ENCODE results near the gene PRDX5. TPM values are rescaled to one million over a fixed set of nuclear protein-coding genes. Genes with fewer than 3 reads are reported as not detected.

The PRDX5 gene
- total RNA-seq, 1 donor from 2014 or later, result 73.6 TPM

DNA sequence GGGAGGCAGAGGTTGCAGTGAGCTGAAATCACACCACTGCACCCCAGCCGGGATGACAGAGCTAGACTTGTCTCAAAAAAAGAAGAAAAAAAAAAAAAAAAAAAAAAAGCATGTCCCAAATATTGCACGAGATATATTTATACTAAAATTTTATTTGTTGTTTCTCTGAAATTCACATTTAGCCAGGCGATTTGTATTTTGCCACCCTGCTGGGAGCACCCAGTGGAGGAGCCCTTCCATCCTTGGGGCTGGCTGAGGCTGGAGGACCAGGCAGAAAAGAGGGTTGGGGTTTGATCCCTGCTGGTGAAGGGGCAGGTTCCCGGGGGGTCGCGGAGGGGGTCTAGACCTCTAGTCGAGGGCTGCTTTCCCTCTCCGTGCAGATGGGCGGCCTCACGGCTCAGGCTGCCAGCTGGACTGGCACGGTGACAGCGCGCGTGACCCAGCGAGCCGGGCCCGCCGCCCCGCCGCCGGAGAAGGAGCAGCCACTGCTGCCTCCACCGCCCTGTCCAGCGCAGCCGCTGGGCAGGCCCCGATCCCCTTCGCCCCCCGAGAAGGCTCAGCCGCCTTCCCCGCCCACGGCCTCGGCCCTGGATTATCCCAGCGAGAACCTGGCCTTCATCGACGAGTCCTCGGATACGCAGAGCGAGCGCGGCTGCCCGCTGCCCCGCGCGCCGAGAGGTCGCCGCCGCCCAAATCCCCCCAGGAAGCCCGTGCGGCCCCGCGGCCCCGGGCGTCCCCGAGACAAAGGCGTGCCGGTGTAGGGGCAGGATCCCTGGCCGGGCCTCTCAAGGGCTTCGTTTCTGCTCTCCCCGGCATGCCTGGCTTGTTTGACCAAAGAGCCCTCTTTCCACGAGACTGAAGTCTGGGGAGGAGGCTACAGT lies 18.7 kb upstream of the PRDX5 start:
- peak overlapping the region; percentile 53 for H3K4me3 Mint-ChIP-seq
- POLR2A ChIA-PET, result interaction anchor here (0.6 to 0.7 kb wide), 5 partner anchors 73 to 1277 kb away, joined by 3 to 13 read pairs (median 4); partner anchors contain the start of gene FERMT3
- DNase-seq, result peak; percentile 31
- no peaks in the 10 kb centered on the region for H3K36me3 Mint-ChIP-seq (ENCODE audit: low read depth)
- H3K27me3 Mint-ChIP-seq, result peaks cover 46% of the 10 kb centered on the region
- H3K27ac Mint-ChIP-seq, result no peak overlapping the region
- no peak for ATAC-seq (ENCODE audit: low read depth)
- peaks cover 26% of the 10 kb centered on the region for H3K4me1 Mint-ChIP-seq
- H3K9me3 Mint-ChIP-seq, result no peaks in the 10 kb centered on the region
- TF ChIP-seq, protein P1, sequence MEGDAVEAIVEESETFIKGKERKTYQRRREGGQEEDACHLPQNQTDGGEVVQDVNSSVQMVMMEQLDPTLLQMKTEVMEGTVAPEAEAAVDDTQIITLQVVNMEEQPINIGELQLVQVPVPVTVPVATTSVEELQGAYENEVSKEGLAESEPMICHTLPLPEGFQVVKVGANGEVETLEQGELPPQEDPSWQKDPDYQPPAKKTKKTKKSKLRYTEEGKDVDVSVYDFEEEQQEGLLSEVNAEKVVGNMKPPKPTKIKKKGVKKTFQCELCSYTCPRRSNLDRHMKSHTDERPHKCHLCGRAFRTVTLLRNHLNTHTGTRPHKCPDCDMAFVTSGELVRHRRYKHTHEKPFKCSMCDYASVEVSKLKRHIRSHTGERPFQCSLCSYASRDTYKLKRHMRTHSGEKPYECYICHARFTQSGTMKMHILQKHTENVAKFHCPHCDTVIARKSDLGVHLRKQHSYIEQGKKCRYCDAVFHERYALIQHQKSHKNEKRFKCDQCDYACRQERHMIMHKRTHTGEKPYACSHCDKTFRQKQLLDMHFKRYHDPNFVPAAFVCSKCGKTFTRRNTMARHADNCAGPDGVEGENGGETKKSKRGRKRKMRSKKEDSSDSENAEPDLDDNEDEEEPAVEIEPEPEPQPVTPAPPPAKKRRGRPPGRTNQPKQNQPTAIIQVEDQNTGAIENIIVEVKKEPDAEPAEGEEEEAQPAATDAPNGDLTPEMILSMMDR (IDR thresholded peaks at IDR 0.05), result no peak
- CTCF ChIA-PET, result no interaction called here
- intact Hi-C loops (cut with micrococcal nuclease), result no loop called here

DNA sequence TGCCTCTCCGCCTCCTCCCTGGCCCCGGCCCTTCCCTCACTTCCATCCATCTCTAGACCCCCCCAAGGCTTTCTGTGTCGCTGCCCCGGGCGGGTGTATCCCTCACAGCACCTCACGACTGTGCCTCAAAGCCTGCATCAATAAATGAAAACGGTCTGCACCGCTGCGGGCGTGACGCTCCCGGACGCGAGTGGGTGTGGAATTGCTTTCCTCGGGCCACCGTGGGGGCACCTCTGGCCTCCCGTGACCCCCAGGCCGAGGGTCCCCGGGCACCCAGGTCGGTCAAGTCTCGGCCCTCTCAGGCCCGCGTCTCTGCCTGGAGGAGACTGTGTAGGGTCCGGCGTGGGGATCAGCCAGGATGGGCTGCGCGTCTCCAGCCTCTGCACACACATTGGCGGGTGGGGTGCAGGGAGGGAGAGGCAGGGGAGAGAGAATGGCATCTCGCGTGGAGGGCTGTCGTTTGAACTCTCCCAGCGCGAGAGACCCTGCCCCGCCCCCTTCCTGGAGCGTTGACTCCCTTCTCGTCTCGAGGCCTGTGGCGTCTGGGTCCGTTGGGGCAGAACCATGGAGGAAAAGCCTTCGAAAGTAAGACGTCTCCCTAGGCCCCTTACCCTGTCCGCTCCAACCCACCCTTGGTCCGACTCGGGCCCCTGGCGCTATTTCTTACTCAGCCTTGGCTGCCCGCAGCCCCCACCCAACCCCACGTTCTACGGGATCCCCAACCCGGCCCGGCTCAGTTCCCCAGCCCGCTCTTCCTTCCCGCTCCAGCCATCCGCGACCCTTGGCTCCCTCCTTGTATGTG lies 17.9 kb upstream of the PRDX5 start, which contains the start of gene CATSPERZ:
CATSPERZ (plus strand) TSS at position 512 of the 802 bp plus-strand sequence; CDS start at position 565, 53 bp downstream.
- peak within 1 kb of the TSS; percentile 76 for H3K4me3 Mint-ChIP-seq
- no peak for DNase-seq
- no peak for ATAC-seq (ENCODE audit: low read depth)
- no peaks in the 10 kb centered on the region for H3K9me3 Mint-ChIP-seq
- CTCF ChIA-PET, result interaction anchor here (0.7 to 5.7 kb wide), 12 partner anchors 8 to 149 kb away, joined by 3 to 147 read pairs (median 5); partner anchors contain the start of genes BAD, FERMT3, FKBP2 and GPR137
- intact Hi-C loops (cut with micrococcal nuclease), result loop anchor here (5.0 kb wide), 1 partner anchor 533 kb away; the partner anchor contains the start of gene ZFTA
- H3K27me3 Mint-ChIP-seq, result peaks cover 41% of the 10 kb centered on the region
- peaks cover 28% of the 10 kb centered on the region for H3K4me1 Mint-ChIP-seq
- no peaks in the 10 kb centered on the region for H3K36me3 Mint-ChIP-seq (ENCODE audit: low read depth)
- TF ChIP-seq, protein P1 (IDR thresholded peaks at IDR 0.05), result no peak
- peak within 1 kb of the TSS; percentile 66 for H3K27ac Mint-ChIP-seq
- POLR2A ChIA-PET, result interaction anchor here (0.6 to 2.1 kb wide), 8 partner anchors 16 to 1662 kb away, joined by 3 to 12 read pairs (median 6); partner anchors contain the start of genes FERMT3 and STIP1

DNA sequence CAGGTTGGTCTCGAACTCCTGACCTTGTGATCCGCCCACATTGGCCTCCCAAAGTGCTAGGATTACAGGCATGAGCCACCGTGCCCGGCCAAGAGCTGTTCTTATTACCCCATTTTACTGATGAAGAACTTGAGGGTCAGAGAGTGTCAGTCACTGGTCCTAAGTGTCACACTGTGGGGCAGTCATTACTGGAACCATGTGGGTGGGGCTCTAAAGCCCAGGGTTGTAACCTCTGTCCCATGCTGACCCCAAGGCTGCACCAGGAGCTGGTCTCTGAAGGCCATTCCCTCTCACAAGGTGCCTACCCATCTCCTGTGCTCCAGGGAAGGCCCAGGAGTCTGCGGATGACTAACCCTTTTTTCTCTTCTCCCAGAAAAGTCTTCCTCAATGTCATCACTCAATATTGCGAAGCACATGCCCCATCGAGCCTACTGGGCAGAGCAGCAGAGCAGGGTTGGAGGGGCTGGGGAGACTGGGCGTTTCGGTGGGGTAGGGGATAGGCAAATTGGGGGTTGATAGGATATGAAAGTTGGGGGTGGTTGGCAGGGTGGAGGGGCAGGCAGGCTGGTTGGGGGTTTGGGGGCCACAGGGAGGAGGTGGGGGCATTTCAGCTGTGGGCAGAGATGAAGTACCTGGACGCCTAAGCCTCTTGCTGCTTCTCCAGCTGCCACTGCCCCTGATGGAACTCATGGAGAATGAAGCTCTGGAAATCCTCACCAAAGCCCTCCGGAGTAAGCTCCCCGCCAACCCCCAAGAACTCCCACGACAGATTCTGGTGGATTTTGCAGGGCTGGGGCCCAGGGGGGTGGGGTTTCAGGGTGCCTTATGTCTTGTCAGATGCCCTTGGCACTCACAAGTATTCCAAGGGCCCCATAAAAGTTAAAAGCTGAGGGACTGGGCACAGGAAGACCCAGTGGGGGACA lies 14.6 kb upstream of the PRDX5 start:
- Mint-ChIP-seq H3K9me3 (no peaks in the 10 kb centered on the region), H3K4me3 (no peak overlapping the region), H3K36me3 (ENCODE audit: low read depth) (peaks cover 11% of the 10 kb centered on the region), H3K27ac (no peak overlapping the region), H3K27me3 (peaks cover 12% of the 10 kb centered on the region), H3K4me1 (peaks cover 38% of the 10 kb centered on the region)
- DNase-seq (no peak), ATAC-seq (ENCODE audit: low read depth) (no peak)
- POLR2A ChIA-PET, result interaction anchor here (0.6 to 3.3 kb wide), 15 partner anchors 14 to 1009 kb away, joined by 3 to 62 read pairs (median 10); partner anchors contain the start of genes BAD, CCDC88B, FERMT3 and FKBP2
- CTCF ChIA-PET, result interaction anchor here (1.2 to 5.7 kb wide), 15 partner anchors 12 to 466 kb away, joined by 3 to 147 read pairs (median 6); partner anchors contain the start of genes BAD, CCDC88B, FERMT3 and KCNK4
- TF ChIP-seq, protein P1 (IDR thresholded peaks at IDR 0.05), result no peak
- intact Hi-C loops (cut with micrococcal nuclease), result loop anchor here (1.0 to 5.0 kb wide), 5 partner anchors 99 to 536 kb away; partner anchors contain the start of genes MARK2 and ZFTA

DNA sequence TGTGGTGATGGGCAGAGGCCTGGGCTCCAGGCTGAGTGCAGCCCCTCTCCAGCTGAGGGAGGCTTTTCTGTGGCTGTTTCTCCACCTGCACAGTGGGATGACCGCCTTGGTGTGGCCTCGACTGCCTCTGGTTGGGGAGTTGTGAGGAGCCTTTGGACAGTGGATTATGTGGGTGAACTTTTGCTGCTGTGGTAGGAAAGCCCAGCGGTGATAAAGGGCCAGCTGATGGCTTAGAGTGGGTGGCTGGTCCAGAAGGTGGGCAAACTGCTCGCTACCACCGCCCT lies 13.9 kb upstream of the PRDX5 start:
- no peaks in the 10 kb centered on the region for H3K9me3 Mint-ChIP-seq
- peaks cover 37% of the 10 kb centered on the region for H3K4me1 Mint-ChIP-seq
- ATAC-seq (ENCODE audit: low read depth), result no peak
- TF ChIP-seq, protein P1 (IDR thresholded peaks at IDR 0.05), result no peak
- peak overlapping the region; percentile 89 for H3K27ac Mint-ChIP-seq
- no peak for DNase-seq
- CTCF ChIA-PET, result interaction anchor here (1.3 to 5.7 kb wide), 13 partner anchors 14 to 98 kb away, joined by 3 to 147 read pairs (median 10); partner anchors contain the start of genes BAD, CCDC88B, FERMT3 and PLCB3
- intact Hi-C loops (cut with micrococcal nuclease), result loop anchor here (1.0 to 5.0 kb wide), 5 partner anchors 100 to 537 kb away; partner anchors contain the start of genes MARK2 and ZFTA
- peak overlapping the region; percentile 87 for H3K4me3 Mint-ChIP-seq
- H3K27me3 Mint-ChIP-seq, result peaks cover 11% of the 10 kb centered on the region
- POLR2A ChIA-PET, result interaction anchor here (0.6 to 3.3 kb wide), 17 partner anchors 13 to 1462 kb away, joined by 3 to 62 read pairs (median 7); partner anchors contain the start of genes BAD, CCDC88B, FERMT3 and FKBP2
- peaks cover 11% of the 10 kb centered on the region for H3K36me3 Mint-ChIP-seq (ENCODE audit: low read depth)
